HUES64 (cell line): Measurements from ENCODE around the gene CCDC197.

Source experiments
- H3K27ac ChIP-seq: 2 replicates; pipeline ENCODE4 v1.7.0; 2013; ENCODE audit warnings: low read depth, low read length, inconsistent platforms
- H3K27me3 ChIP-seq: 2 replicates; pipeline ENCODE4 v1.6.1; 2013; ENCODE audit warnings: mild to moderate bottlenecking, low read length; ENCODE audit not compliant: insufficient read depth
- H3K36me3 ChIP-seq: 2 replicates; pipeline ENCODE4 v1.6.1; 2013; ENCODE audit warnings: mild to moderate bottlenecking, low read length; ENCODE audit not compliant: insufficient read depth
- H3K4me1 ChIP-seq: 2 replicates; pipeline ENCODE4 v1.6.1; 2013; ENCODE audit warnings: mild to moderate bottlenecking, low read length, moderate library complexity; ENCODE audit not compliant: insufficient read depth
- H3K4me3 ChIP-seq: 2 replicates; pipeline ENCODE4 v1.5.1; 2013; ENCODE audit warnings: mild to moderate bottlenecking, low read length, moderate library complexity
- H3K9ac ChIP-seq: 2 replicates; pipeline ENCODE4 v1.6.1; 2013; ENCODE audit warnings: mild to moderate bottlenecking, low read depth, low read length
- H3K9me3 ChIP-seq: 2 replicates; pipeline ENCODE4 v1.6.1; 2013; ENCODE audit warnings: low read depth, low read length; ENCODE audit not compliant: insufficient read depth
- WGBS: fragments of 150-250, 120-280 bp; methylation state at CpG from one replicate; pipeline ENCODE4 v1.1.7; 2013; ENCODE audit warnings: missing lambda C conversion rate; 5-methylcytosine and 5-hydroxymethylcytosine counted together

Gene CCDC197

DNA sequence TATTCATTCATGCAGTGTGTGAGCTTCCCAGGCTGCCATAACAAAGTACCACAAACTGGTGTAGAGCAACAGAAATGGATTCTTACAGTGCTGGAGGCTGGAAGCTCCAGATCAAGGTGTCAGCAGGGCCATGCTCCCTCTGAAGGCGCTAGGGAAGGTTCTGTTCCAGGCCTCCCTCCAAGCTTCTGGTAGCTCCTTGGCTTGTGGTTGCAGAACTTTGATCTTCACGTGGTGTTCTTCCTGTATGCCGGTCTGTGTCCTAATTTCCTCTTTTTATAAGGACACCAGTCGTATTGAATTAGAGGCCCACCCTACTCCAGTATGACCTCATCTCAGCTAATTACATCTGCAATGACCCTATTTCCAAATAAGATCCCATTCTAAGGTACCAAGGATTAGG, 32.2 kb downstream of the CCDC197 start:
- Histone ChIP-seq H3K4me3 (no peak overlapping the region), H3K4me1 (no peaks in the 10 kb centered on the region), H3K27me3 (no peaks in the 10 kb centered on the region), H3K9ac (no peak overlapping the region), H3K9me3 (no peaks in the 10 kb centered on the region), H3K27ac (no peak overlapping the region), H3K36me3 (no peaks in the 10 kb centered on the region)
- 94% methylated on average over 4 of the region's 4 CpGs for WGBS

DNA sequence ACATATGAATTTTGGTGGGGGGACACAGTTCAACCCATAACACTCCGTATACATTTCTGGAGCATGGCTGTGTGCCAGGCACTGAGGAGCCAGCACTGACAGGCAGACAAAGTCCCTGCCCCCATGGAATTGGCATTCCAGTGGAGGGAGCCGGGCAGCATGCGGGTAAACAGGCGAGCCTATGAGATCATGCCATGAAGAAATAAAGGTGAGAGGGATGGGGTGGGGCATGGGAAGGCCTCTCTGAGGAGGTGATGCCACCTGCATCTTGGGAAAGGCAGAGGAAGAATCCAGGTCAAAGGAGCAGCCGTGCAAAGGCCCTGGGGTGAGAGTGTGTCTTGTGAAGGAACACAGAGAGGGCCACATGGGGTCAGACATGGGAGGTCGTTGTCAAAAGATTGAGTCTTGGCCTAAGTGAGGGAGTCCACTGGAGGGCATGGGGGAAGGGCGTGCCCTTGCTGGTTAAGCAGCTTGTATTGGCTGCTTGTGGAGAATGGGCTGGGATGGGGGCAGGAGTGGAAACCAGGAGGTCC, 32.6 kb downstream of the CCDC197 start:
- Histone ChIP-seq H3K27me3 (no peaks in the 10 kb centered on the region), H3K4me3 (no peak overlapping the region), H3K9me3 (0 out of 2 replicates have a peak, but pooled peaks cover under 1% of the 10 kb centered on the region), H3K27ac (no peak overlapping the region), H3K9ac (no peak overlapping the region), H3K36me3 (no peaks in the 10 kb centered on the region), H3K4me1 (no peaks in the 10 kb centered on the region)
- WGBS, result 89% methylated on average over 7 of the region's 7 CpGs

DNA sequence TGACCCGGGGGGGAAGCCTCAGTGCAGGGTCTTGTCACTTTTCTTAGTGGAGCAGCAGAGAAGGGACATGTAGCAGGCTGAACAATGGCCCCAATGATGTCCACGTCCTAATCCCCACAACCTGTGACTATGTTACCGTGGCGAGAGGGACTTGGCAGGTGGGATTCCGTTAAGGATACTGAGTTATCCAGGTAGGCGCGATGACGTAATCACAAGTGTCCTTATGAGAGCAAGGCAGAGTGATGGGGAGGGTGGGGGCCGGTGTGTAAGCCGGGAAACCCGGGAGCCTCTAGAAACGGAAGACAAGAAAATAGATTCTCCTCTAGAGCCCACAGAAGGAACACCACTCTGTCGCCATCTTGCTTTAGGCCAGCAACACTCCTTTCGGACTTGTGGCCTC, 33.5 kb downstream of the CCDC197 start:
- Histone ChIP-seq H3K4me3 (no peak overlapping the region), H3K4me1 (no peaks in the 10 kb centered on the region), H3K27me3 (no peaks in the 10 kb centered on the region), H3K27ac (no peak overlapping the region), H3K36me3 (no peaks in the 10 kb centered on the region), H3K9ac (no peak overlapping the region), H3K9me3 (peaks cover 3% of the 10 kb centered on the region; the same call in 1 of the 2 replicates)
- WGBS, result 95% methylated on average over 14 of the region's 14 CpGs

- H3K4me3 ChIP-seq, result no peak overlapping the region
- H3K9ac ChIP-seq, result no peak overlapping the region
- no peak overlapping the region for H3K27ac ChIP-seq
- H3K4me1 ChIP-seq, result no peaks in the 10 kb centered on the region
- WGBS, result 93% methylated on average over 8 of the region's 8 CpGs
- H3K36me3 ChIP-seq, result no peaks in the 10 kb centered on the region
- no peaks in the 10 kb centered on the region for H3K27me3 ChIP-seq
- H3K9me3 ChIP-seq, result peaks cover 3% of the 10 kb centered on the region; the same call in 1 of the 2 replicates
Observed at GRCh38 chr14:94031161-94031882, 34.2 kb downstream of the CCDC197 start.

DNA sequence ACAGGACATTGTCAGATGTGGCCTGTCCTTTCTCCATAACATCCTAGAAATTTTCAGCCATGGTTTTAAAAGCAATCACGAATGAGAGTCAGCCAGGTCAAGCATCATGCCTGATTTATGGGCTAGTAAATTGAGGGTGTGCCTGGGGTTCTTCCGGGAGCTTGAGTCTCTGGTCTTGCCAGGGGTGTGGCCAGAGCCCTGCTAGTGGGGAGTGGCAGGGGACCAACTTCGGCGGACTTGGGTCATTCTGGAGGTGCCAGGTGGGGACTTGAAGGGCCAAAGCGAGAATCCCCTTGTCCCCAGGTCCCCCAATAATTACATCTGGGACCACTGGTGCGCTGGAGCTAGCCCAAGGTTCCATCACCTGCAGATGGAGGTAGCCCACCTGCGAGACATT, 34.8 kb downstream of the CCDC197 start:
- WGBS, result 92% methylated on average over 7 of the region's 7 CpGs
- peaks cover 3% of the 10 kb centered on the region; the same call in 1 of the 2 replicates for H3K9me3 ChIP-seq
- H3K9ac ChIP-seq, result no peak overlapping the region
- no peak overlapping the region for H3K4me3 ChIP-seq
- H3K27me3 ChIP-seq, result no peaks in the 10 kb centered on the region
- no peaks in the 10 kb centered on the region for H3K36me3 ChIP-seq
- H3K4me1 ChIP-seq, result no peaks in the 10 kb centered on the region
- no peak overlapping the region for H3K27ac ChIP-seq

GRCh38 chr14:94034886-94035285, 37.8 kb downstream of the CCDC197 start:
- H3K4me1 ChIP-seq, result no peaks in the 10 kb centered on the region
- 100% methylated on average over 3 of the region's 3 CpGs for WGBS

DNA sequence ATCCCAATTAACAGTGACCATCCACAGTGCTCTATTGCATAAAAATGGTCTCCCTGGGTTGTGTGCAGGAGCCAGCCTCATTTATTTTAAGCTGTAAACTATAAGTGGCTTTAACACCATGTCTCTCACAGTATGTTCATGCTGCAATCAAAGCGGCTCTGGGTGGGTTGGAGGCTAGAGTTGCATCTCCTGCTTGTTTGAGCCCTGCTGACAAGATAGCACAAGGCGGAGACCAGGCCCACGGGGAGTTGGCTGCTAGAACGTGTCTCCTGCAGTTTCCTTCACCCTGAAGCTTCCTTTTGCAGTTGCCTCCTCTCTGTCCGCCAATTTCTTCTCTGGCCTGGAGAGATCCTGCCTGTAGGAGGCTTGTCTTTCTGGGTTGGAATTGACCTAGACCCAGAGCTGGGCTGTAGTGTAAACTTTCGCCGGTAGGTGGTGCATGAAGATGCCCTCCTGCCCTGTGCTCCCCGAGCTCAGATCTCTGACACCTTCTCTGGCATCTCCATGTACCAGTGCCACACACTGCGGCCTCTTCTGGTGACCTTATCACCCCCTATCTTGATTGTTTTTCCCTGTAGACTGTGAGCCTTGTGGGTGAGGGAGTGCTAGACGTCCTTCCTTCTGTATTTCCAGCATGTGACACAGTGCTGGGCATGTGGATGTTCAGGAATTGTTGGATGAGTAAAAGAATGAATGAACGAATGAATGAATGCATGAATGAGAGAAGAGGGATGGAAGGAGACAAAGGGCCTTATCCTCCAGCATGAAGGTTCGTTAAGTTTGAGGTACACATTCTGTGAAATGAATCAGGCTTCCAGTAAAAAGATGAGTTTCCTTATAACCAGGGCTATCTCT, 39.4 kb downstream of the CCDC197 start:
- Histone ChIP-seq H3K9ac (no peak overlapping the region), H3K9me3 (peaks cover 3% of the 10 kb centered on the region; the same call in 1 of the 2 replicates), H3K27ac (no peak overlapping the region), H3K36me3 (0 out of 2 replicates have a peak, but pooled peaks cover 5% of the 10 kb centered on the region), H3K4me1 (no peaks in the 10 kb centered on the region), H3K4me3 (no peak overlapping the region), H3K27me3 (no peaks in the 10 kb centered on the region)
- WGBS, result 46% methylated on average over 12 of the region's 12 CpGs

More at GRCh38 chr14:94034886-94035285, 37.8 kb downstream of the CCDC197 start:
- Histone ChIP-seq H3K9ac (no peak overlapping the region), H3K9me3 (peaks cover 3% of the 10 kb centered on the region; the same call in 1 of the 2 replicates), H3K27me3 (no peaks in the 10 kb centered on the region), H3K4me3 (no peak overlapping the region), H3K36me3 (0 out of 2 replicates have a peak, but pooled peaks cover 5% of the 10 kb centered on the region), H3K27ac (no peak overlapping the region)

DNA sequence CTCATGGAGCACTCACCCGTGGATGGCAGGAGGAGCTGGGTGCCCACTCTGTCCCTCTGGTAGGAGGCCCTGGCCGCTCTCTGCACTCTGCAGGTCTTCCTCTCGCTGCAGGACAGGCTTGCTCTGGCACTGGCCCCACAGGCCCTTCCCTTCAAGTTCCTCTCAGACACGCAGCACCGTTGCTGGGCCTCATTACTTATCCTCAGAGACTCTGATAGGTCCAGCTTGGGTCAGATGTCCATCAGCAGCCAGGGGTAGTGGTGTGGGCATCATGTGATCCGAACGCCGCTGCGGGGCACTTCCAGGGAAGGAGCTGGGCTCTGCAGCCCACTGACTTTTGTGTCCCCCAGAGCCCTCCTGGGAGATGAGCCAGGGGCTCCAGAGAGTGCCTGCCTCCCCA, 40.9 kb downstream of the CCDC197 start:
- Histone ChIP-seq H3K4me1 (no peaks in the 10 kb centered on the region), H3K36me3 (0 out of 2 replicates have a peak, but pooled peaks cover 5% of the 10 kb centered on the region), H3K27me3 (no peaks in the 10 kb centered on the region), H3K27ac (no peak overlapping the region), H3K9me3 (peaks cover 3% of the 10 kb centered on the region; the same call in 1 of the 2 replicates), H3K4me3 (no peak overlapping the region), H3K9ac (no peak overlapping the region)
- 94% methylated on average over 9 of the region's 9 CpGs for WGBS

GRCh38 chr14:94038510-94038909, 41.4 kb downstream of the CCDC197 start:
- Histone ChIP-seq H3K4me3 (no peak overlapping the region), H3K4me1 (no peaks in the 10 kb centered on the region), H3K27ac (no peak overlapping the region), H3K27me3 (no peaks in the 10 kb centered on the region), H3K9me3 (peaks cover 3% of the 10 kb centered on the region; the same call in 1 of the 2 replicates), H3K36me3 (peaks cover 5% of the 10 kb centered on the region; the same call in 1 of the 2 replicates), H3K9ac (no peak overlapping the region)
- WGBS, result 94% methylated on average over 6 of the region's 7 CpGs

GRCh38 chr14:94038921-94039629, 42.0 kb downstream of the CCDC197 start:
- no peak overlapping the region for H3K27ac ChIP-seq
- H3K4me3 ChIP-seq, result no peak overlapping the region
- no peaks in the 10 kb centered on the region for H3K4me1 ChIP-seq
- H3K36me3 ChIP-seq, result peaks cover 8% of the 10 kb centered on the region; the same call in 1 of the 2 replicates
- no peaks in the 10 kb centered on the region for H3K27me3 ChIP-seq
- WGBS, result 93% methylated on average over 11 of the region's 11 CpGs
- no peak overlapping the region for H3K9ac ChIP-seq
- H3K9me3 ChIP-seq, result peaks cover 3% of the 10 kb centered on the region; the same call in 1 of the 2 replicates
